Hematopoietic multipotent progenitor cell (in vitro differentiated cells): ENCODE results near the gene GCH1. TPM values are rescaled to one million over a fixed set of nuclear protein-coding genes. Genes with fewer than 3 reads are reported as not detected.

ENCODE experiments used
- DNase-seq, 3 donors: peaks; one replicate each; pipeline ENCODE4 v3.0.0-alpha.2; 2011 to 2015; ENCODE audit warnings: low read depth in 2 of 3, low spot score in 2 of 3
- total RNA-seq: library from RNA; depleted of rRNA; stranded (reverse); fragments of >200 nt; gene quantifications from one replicate; pipeline ENCODE4 v1.2.3, GENCODE V29; 2012

The GCH1 gene
- total RNA-seq, 1 donor = 15.3 TPM

- DNase-seq = no peak
Measured at GRCh38 chr14:54829486-54830224, 73.0 kb downstream of the GCH1 start.

GRCh38 chr14:54828037-54828436 is 74.6 kb downstream of the GCH1 start:
- no peak for DNase-seq

- DNase-seq = no peak
Measured at GRCh38 chr14:54823757-54824549, 78.7 kb downstream of the GCH1 start.

- no peak for DNase-seq
Measured at GRCh38 chr14:54822685-54823084, 79.9 kb downstream of the GCH1 start.

GRCh38 chr14:54818201-54819133 is 84.2 kb downstream of the GCH1 start:
- no peak for DNase-seq

GRCh38 chr14:54817506-54817905 is 85.1 kb downstream of the GCH1 start:
- no peak for DNase-seq

GRCh38 chr14:54816450-54816849 is 86.2 kb downstream of the GCH1 start:
- no peak for DNase-seq

- DNase-seq = no peak
Measured at GRCh38 chr14:54815515-54815914, 87.1 kb downstream of the GCH1 start.

GRCh38 chr14:54815016-54815415 is 87.6 kb downstream of the GCH1 start:
- DNase-seq = no peak

GRCh38 chr14:54814076-54814475 is 88.5 kb downstream of the GCH1 start:
- DNase-seq = peak in 1 of 3 donors; percentile 26

- no peak for DNase-seq
Measured at GRCh38 chr14:54813081-54813480, 89.5 kb downstream of the GCH1 start.

GRCh38 chr14:54812617-54813016 is 90.0 kb downstream of the GCH1 start:
- no peak for DNase-seq

- DNase-seq = no peak
Measured at GRCh38 chr14:54809767-54810166, 92.9 kb downstream of the GCH1 start.

- DNase-seq = no peak
Measured at GRCh38 chr14:54808326-54809161, 94.1 kb downstream of the GCH1 start.

GRCh38 chr14:54807881-54808280 is 94.7 kb downstream of the GCH1 start:
- DNase-seq = no peak

- no peak for DNase-seq
Measured at GRCh38 chr14:54807428-54807827, 95.2 kb downstream of the GCH1 start.

- DNase-seq = no peak
Measured at GRCh38 chr14:54806616-54807015, 96.0 kb downstream of the GCH1 start.

GRCh38 chr14:54805445-54806322 is 96.9 kb downstream of the GCH1 start:
- DNase-seq = peak; percentile 46 to 86 (median 76)

GRCh38 chr14:54805070-54805444 is 97.6 kb downstream of the GCH1 start:
- no peak for DNase-seq
